NT2/D1 (cell line): ENCODE results near the gene ANKRD40CL.

Experiments used
- SUZ12 ChIP-seq: IDR thresholded peaks from 2 replicates; pipeline ENCODE4 v1.6.1; 2011; ENCODE audit not compliant: insufficient read length, insufficient read depth; ENCODE audit errors: extremely low read depth
- YY1 ChIP-seq: IDR thresholded peaks from 2 replicates; pipeline ENCODE4 v1.6.1; 2011; ENCODE audit not compliant: insufficient read length, insufficient read depth
- ZNF274 ChIP-seq: IDR thresholded peaks from 2 replicates; pipeline ENCODE4 v1.6.1; 2011; ENCODE audit warnings: mild to moderate bottlenecking, low read depth, low read length

- TF ChIP-seq YY1 (no peak), ZNF274 (no peak), SUZ12 (no peak)
Measured at GRCh38 chr17:50805486-50805885, 38.2 kb upstream of the ANKRD40CL start.
